GM19463 (cell line): ENCODE data around the gene RPS6KB1.
"Not testable (repeated sequence)": the region's sequence is repeated elsewhere in the genome, so short reads cannot be mapped to it uniquely, and the experiment has no call there.

Experiments used
- ATAC-seq: cut with Tn5 transposase; IDR thresholded peaks from one replicate; pipeline ENCODE4 v1.9.1; 2021; ENCODE audit warnings: mild to moderate bottlenecking, moderate library complexity; ENCODE audit not compliant: unreplicated experiment

Gene RPS6KB1

DNA sequence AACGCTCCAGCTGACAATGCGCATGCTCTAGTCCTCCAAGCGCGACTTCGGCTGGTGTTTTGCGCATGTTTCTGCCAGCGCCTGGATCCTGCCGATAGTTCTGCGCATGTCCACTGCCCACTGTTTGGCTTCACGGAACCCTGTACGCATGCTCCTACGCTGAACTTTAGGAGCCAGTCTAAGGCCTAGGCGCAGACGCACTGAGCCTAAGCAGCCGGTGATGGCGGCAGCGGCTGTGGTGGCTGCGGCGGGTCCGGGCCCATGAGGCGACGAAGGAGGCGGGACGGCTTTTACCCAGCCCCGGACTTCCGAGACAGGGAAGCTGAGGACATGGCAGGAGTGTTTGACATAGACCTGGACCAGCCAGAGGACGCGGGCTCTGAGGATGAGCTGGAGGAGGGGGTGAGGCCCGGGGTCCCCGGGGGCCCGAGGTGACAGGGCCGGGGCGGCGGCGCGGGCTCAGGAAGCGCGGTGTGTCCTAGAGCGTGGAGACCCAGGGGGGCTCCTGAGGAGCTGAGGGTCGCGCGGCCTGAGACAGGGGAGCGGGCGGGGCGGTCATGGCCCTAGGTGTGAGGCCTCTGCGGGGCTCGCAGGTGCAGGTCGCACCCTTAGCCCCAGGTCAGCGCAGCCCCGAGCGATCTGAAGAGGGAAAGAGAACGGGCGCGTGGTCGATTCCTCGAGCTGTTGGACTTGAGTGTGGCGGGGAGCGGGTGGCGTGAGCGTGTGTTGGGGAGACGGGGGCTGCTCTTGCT lies at the start of gene RPS6KB1, which contains the start of gene TUBD1:
RPS6KB1 (plus strand) TSS at position 198 of the 752 bp plus-strand sequence; CDS start at position 262, 64 bp downstream.
TUBD1 (minus strand) TSS at position 20 of the 752 bp plus-strand sequence. CDS start 1,941 bp downstream, outside the sequence.
- peak; percentile 92 for ATAC-seq

GRCh38 chr17:59844884-59845594 lies 47.9 kb upstream of the RPS6KB1 start:
- ATAC-seq = no peak

- no peak for ATAC-seq
Measured at GRCh38 chr17:59845595-59846393, 47.1 kb upstream of the RPS6KB1 start.

GRCh38 chr17:59846394-59847165 lies 46.3 kb upstream of the RPS6KB1 start:
- peak; percentile 40 for ATAC-seq

- ATAC-seq = no peak
Measured at GRCh38 chr17:59848385-59848668, 44.6 kb upstream of the RPS6KB1 start.

GRCh38 chr17:59848778-59849177 lies 44.1 kb upstream of the RPS6KB1 start:
- ATAC-seq = peak; percentile 55

DNA sequence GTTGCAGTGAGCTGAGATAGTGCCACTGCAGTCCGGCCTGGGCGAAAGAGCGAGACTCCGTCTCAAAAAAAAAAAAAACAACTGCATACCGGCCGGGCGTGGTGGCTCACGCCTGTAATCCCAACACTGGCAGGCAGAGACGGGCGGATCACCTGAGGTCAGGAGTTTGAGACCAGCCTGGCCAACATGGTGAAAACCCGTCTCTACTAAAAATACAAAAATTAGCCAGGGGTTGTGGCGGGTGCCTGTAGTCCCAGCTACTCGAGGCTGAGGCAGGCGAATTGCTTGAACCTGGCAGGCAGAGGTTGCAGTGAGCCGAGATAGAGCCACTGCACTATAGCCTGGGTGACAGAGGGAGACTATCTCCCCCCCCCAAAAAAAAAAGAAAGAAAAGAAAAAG lies 42.6 kb upstream of the RPS6KB1 start:
- ATAC-seq = not testable (repeated sequence)

GRCh38 chr17:59851439-59852375 lies 41.2 kb upstream of the RPS6KB1 start:
- ATAC-seq = no peak

DNA sequence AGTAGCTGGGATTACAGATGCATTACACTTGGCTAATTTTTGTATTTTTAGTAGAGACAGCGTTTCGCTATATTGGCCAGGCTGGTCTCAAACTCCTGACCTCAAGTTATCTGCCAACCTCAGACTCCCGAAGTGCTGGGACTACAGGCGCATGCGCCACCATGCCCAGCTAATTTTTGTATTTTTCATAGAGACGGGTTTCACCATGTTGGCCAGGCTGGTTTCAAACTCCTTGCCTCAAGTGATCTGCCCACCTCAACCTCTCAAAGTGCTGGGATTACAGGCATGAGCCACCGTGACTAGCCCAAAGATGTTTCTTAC lies 40.1 kb upstream of the RPS6KB1 start:
- ATAC-seq = not testable (repeated sequence)

DNA sequence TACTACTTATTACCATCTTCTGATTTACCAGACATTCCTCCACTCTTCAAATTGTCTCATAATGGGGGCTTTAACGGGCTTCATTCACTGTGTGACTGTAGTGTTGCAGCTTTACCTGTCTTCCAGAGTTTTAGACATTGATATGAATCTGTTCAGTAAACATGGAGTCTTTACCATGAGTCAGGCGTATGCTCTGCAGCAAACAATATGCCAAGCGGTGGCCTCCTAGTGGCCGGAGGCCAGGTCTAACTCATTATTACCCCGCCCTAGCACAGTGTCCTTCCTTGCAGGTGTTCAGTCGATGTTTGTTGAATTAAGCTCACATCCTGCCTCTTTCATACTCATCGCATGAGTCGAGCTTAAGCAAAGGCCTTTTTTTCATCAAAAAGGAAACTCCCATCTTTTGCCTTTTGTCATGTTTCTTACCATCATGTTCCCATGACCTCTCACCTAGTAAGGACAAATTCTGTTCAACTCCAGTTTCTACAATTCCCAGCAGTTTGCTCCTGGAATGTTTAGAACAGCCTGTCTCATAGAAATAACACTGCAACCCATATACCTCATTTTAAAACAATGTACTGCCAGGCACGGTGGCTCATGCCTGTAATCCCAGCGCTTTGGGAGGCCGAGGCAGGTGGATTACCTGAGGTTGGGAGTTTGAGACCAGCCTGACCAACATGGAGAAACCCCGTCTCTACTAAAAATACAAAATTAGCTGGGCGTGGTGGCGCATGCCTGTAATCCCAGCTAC lies 39.6 kb upstream of the RPS6KB1 start:
- peak; percentile 55 for ATAC-seq

- not testable (repeated sequence) for ATAC-seq
Measured at GRCh38 chr17:59853919-59854729, 38.8 kb upstream of the RPS6KB1 start.

- no peak for ATAC-seq
Measured at GRCh38 chr17:59856859-59857794, 35.8 kb upstream of the RPS6KB1 start.

DNA sequence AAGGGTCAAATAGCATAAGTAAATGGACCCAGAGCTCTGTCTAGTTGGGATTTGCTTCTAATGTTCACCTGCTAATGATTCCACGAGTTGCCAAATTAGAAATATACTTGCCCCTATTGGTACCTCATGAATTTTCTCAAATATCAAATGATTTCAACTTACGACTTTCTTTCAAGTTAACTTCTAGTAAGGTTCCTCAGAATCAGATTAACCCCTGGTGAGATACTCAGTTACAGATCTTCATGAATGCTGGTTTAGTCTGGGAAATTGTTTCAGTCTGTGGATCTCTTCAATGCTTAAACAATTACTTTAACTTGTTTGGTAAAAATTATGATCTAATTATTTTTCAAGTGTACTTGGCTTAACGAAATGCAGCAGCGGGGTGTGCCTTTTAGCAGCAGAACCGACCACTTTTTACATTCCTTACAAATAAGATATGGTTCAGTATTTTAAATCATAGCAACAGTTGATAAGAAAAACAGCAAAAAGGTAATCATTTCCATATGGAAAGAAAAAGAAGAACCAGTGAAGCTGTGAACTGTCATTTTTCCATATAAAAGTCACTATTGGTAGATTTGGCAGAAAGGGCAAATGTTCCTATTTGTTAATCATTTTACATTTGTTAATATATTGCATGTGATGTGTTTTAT lies 34.6 kb upstream of the RPS6KB1 start:
- ATAC-seq = no peak

GRCh38 chr17:59858932-59859331 lies 34.0 kb upstream of the RPS6KB1 start:
- no peak for ATAC-seq

- no peak for ATAC-seq
Measured at GRCh38 chr17:59859444-59860025, 33.4 kb upstream of the RPS6KB1 start.

DNA sequence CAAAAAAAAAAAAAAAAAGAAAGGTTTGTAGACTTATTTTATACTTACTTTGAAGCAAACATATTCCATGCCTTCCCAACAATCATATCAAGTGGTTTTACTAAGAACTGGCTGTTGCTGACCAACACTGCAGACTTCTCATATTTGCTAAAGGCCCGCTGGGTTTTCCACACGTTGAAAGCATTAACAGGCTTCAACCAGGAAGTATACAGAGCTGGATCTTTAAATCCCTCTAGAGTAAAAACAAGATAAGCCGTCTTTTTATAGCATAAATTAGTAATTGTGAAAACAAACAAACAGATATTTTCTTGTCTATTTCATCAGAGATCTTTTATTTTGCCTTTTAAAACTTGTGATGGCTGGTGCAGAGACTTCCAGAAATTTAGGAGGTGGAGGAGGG lies 29.3 kb upstream of the RPS6KB1 start:
- ATAC-seq = no peak

GRCh38 chr17:59869941-59870218 lies 23.0 kb upstream of the RPS6KB1 start:
- ATAC-seq = no peak
